GM18505 (cell line): ENCODE data around the gene CPNE5.
"Not testable (repeated sequence)": the region's sequence is repeated elsewhere in the genome, so short reads cannot be mapped to it uniquely, and the experiment has no call there.

Source experiments
- ATAC-seq: cut with Tn5 transposase; IDR thresholded peaks from one replicate; pipeline ENCODE4 v1.9.1; 2021; ENCODE audit not compliant: unreplicated experiment
- POLR2A ChIP-seq: IDR thresholded peaks from 4 replicates; pipeline ENCODE4 v1.6.1; 2011; ENCODE audit warnings: borderline replicate concordance; ENCODE audit not compliant: insufficient read depth, insufficient read length; ENCODE audit errors: extremely low read depth

CPNE5 gene

DNA sequence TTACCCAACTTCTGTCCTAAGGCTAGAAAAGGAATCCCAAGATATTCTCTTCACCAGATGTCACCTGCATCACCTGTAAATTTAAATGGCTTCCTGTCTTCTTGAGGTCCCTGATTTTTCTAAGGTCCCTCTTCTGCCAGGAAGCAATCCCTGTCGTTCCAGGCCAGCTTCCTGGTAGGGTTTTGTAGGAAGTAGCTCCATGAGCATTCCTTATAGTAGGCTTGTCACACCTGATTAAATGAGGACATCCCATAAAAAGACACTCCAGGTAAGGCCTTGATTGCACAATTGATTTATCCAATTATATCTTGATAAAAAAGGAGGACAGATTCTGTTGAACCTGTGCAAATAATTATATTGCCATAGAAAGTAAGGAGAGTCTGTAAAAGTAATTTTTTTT, 132.9 kb downstream of the CPNE5 start:
- no peak for ATAC-seq
- no peak for TF ChIP-seq POLR2A

DNA sequence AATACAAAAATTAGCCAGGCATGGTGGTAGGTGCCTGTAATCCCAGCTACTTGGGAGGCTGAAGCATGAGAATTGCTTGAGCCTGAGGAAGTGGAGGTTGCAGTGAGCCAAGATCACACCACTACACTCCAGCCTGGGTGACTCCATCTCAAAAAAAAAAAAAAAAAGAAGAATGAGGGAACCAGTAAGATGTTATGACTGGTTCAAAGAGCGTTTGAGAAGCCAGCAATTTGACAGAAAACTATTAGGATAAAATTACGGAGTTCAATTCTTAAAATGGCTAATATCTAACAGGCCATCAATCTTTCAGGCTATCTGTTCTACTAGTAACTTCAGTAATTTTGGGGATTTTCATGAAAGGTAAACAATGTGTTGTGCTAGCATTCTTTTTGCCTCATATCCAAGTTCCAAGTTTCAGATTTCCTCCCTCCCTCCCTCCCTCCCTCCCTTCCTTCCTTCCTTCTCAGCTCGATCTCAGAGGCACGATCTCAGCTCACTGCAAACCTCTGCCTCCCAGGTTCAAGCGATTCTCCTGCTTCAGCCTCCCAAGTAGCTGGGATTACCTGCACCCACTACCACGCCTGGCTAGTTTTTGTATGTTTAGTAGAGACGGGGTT, 134.2 kb downstream of the CPNE5 start:
- not testable (repeated sequence) for ATAC-seq

DNA sequence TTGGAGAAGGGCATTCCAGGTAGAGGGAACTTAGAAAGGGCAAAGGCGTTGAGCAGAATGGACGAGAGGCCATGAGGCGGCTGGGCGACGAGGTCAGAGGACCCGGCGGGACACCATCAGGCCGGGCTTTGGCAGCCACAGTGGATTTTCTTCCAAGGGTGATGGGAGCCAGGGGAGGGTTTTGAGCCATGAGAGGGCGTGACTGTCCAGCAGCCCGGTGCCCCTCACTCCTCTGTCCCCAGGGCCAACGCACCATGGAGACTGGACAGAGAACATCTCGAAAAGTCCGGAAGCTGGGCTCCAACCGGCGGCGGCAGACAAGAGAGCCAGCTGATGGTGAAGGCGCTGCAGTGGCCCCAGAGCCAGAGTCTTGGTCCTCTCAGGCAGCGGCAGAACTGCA, 135.3 kb downstream of the CPNE5 start:
- TF ChIP-seq POLR2A: no peak
- no peak for ATAC-seq

GRCh38 chr6:36703081-36703606, 136.1 kb downstream of the CPNE5 start:
- ATAC-seq: no peak
- TF ChIP-seq POLR2A: no peak

DNA sequence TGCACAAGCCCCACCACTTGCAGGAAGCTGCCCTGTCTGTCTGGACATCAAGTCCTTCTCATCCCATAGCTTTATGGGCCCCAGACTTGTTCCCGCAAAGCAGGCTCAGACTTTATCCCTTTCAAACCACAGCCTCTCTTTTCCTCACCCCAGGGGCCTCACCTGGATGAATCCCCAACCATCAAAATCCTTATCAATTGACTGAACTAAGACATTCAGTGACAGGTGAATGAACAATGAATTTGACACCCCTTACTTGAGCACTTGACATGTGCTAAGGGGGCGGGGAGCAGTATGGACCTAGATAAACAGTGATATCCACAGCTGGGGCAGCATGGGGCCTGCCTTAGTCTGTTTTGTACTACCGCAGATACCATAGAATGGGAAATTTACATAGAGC, 136.6 kb downstream of the CPNE5 start:
- ATAC-seq: no peak
- TF ChIP-seq POLR2A: no peak

- TF ChIP-seq POLR2A: no peak
- no peak for ATAC-seq
These were observed 137.7 kb downstream of the CPNE5 start for GRCh38 chr6:36701401-36701991.

DNA sequence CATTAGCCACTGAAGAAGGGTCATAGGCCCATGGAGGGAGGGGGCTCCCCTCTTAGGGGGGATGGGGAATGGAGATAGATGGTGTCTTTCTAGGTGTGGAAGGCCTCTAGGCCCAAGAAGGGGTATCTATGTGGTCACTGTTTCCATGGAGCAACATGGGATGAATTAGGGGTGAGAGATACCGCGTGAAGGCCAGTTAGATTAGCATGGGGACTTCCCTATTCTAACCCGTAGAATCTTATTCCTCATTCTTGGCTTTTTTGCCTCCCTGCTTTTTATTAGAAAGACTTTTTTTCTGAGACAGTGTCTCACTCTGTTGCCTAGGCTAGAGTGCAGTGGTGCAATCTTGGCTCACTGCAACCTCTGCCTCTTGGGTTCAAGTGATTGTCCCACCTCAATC, 138.4 kb downstream of the CPNE5 start:
- TF ChIP-seq POLR2A: no peak
- no peak for ATAC-seq

- TF ChIP-seq POLR2A: no peak
- ATAC-seq: no peak
These were observed 139.0 kb downstream of the CPNE5 start for GRCh38 chr6:36700071-36700812.

DNA sequence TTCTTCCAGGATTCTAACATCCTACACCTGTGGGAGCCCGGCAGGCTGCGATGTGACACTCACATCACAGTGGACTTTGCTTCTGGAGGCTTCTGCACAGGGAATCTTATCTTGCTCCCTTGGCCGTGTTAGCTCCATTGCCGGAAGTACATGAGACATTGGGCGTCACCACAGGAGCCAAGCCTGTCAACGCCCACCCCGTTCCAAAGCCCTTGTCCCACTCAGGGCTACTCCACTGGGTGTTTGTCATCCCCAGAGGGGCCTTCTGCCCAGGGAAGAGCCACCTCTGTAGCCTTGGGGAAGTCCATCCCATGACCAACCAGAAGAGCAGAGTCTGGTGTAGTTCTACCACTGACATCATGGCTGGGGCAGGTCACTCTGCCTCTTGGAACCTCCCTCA, 139.9 kb downstream of the CPNE5 start:
- no peak for TF ChIP-seq POLR2A
- ATAC-seq: no peak

DNA sequence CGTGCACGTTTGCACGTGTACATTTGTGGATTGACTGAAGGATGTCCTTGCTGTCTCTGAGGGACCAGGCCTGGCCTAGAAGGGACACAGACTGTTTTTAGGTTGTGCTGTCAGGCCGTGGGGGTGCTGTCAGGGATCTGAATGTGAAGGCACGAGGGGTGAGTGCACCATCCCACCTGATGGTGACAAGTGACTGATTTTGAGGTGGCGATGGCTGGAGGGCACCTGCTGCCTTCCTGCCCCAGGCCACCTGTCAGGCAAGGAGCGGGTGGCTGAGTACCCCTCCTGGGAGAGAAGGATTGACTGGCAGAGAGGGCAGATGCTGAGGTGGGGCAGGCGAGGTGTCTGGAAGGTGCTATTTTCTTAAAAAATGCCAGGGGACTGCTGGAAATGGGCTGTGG, 140.4 kb downstream of the CPNE5 start:
- no peak for ATAC-seq

DNA sequence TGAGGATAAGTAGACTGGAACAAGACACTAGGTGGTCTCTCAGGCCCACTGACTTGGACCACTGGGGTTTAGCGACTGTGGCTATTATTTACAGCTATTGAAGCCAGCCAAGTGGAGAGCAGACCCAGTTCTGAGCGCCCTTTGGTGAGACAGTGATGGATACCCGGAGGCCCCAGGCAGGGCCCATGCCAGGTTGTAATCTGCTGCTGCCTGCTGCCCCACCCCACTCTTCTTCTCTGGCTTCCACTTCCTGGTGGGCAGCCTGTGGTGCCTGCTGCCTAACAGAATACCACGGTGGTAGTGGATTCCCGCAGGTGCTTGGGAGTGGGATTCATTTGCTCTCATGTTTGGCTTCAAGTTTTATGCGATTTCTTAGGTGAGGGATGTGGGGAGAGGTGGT, 141.0 kb downstream of the CPNE5 start:
- no peak for ATAC-seq
- no peak for TF ChIP-seq POLR2A

More for the DNA sequence above, 140.4 kb downstream of the CPNE5 start:
- TF ChIP-seq POLR2A: no peak

- no peak for TF ChIP-seq POLR2A
- ATAC-seq: no peak
These were observed 141.8 kb downstream of the CPNE5 start, which contains the start of gene RAB44 for GRCh38 chr6:36697481-36697903. Gene RAB44, plus strand, starts transcription at chr6:36697826. Its CDS starts 6,410 bp downstream, at chr6:36704236.

DNA sequence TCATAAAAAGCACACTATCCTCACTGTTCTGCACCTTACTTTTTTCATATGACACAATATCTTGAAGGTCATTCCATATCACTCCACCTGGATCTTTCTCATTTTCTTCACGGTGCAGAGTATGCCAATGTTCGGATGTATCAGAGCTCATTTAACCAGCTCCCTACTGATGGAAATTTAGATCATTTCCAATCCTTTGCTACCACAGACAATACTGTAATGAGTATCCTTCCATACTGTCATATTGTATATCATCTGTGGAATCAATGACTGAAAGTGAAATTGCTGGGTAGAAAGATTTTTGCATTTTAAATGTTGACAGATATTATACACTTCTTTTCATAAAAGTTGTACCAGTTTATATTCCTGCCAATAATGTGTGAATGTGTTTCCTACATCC, 143.8 kb downstream of the CPNE5 start:
- no peak for TF ChIP-seq POLR2A

DNA sequence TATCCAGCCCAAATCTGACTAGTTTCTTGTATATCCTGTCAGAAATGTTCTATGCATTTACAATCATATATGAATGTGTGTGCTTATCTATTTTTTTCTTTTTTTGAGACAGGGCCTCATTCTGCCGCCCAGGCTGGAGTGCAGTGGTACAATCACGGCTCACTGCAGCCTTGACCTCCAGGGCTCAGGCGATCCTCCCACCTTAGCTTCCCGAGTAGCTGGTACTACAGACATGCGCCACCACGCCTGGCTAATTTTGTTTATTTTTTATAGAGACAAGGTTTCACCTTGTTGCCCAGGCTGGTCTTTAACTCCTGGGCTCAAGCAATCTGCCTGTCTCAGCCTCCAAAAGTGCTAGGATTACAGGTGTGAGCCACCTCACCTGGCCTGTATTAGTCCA, 144.6 kb downstream of the CPNE5 start:
- no peak for ATAC-seq

More for the DNA sequence above, 143.8 kb downstream of the CPNE5 start:
- no peak for ATAC-seq

More for the DNA sequence above, 144.6 kb downstream of the CPNE5 start:
- no peak for TF ChIP-seq POLR2A
